B cell (primary cell): ENCODE results near the gene UAP1L1. TPM values are rescaled to one million over a fixed set of nuclear protein-coding genes. Genes with fewer than 3 reads are reported as not detected.

Experiments used
- ATAC-seq: fragments of 200-7000 bp; cut with Tn5 transposase; one replicate; pipeline ENCODE4 v1.10.0; 2021; ENCODE audit warnings: low read depth, mild to moderate bottlenecking, moderate number of reproducible peaks, moderate library complexity
- CTCF ChIA-PET: fragments of 350-600 bp; sonication (Branson Sonifier 250); formaldehyde crosslinking; loops from one replicate; lab custom pipeline; 2021; ENCODE audit warnings: antibody characterized with exemption, inconsistent platforms; lab: Charles Lee
- POLR2A ChIA-PET: fragments of 350-600 bp; sonication (Branson Sonifier 250); formaldehyde crosslinking; loops from one replicate; lab custom pipeline; 2021; ENCODE audit warnings: antibody characterized with exemption; lab: Charles Lee
- DNase-seq: peaks from one replicate; pipeline ENCODE4 v3.0.0; 2013
- H2AFZ ChIP-seq: 2 replicates; pipeline ENCODE4 v1.6.1; 2012; ENCODE audit warnings: mild to moderate bottlenecking, low read depth, low read length; ENCODE audit not compliant: insufficient read depth, poor library complexity, severe bottlenecking
- H3K27ac ChIP-seq, 2 donors: 1 replicate in 1 of 2; 2 replicates in 1 of 2; pipeline ENCODE4 v1.5.1; 2012 to 2013; ENCODE audit warnings: low read length in 2 of 2, mild to moderate bottlenecking in 2 of 2, moderate library complexity in 1 of 2
- H3K27me3 ChIP-seq, 4 experiments: fragments of 200-600 bp in 1 of 4; sonication (generic) in 1 of 4; replicated peaks in 1 of 4; 1 replicate in 2 of 4; 2 replicates in 2 of 4; pipeline versions ENCODE4 v1.6.1 to v1.7.0; 2013 to 2016; ENCODE audit warnings: low read length in 3 of 4, mild to moderate bottlenecking in 2 of 4, mixed read lengths in 1 of 4, moderate library complexity in 1 of 4; ENCODE audit not compliant: insufficient read depth in 4 of 4, control insufficient read depth in 3 of 4; ENCODE audit errors: control extremely low read depth in 1 of 4
- H3K36me3 ChIP-seq, 2 experiments: replicated peaks in 1 of 2; 1 replicate in 1 of 2; 2 replicates in 1 of 2; pipeline versions ENCODE4 v1.6.1 to v1.7.1; 2013; ENCODE audit warnings: low read length in 1 of 2; ENCODE audit not compliant: insufficient read depth in 2 of 2, control insufficient read depth in 1 of 2; ENCODE audit errors: control extremely low read depth in 1 of 2, extremely low read depth in 1 of 2
- H3K4me1 ChIP-seq, 2 donors: fragments of 200-600 bp in 1 of 2; sonication (generic) in 1 of 2; 1 replicate in 1 of 2; 2 replicates in 1 of 2; pipeline versions ENCODE4 v1.5.1 to v1.6.1; 2013 to 2017; ENCODE audit warnings: low read length in 2 of 2; ENCODE audit not compliant: control insufficient read depth in 2 of 2, insufficient read depth in 2 of 2
- H3K4me2 ChIP-seq: replicated peaks from 2 replicates; pipeline ENCODE3; 2012; ENCODE audit warnings: mild to moderate bottlenecking, low read depth, low read length; ENCODE audit not compliant: poor library complexity, severe bottlenecking
- H3K4me3 ChIP-seq, 5 experiments: fragments of 200-600 bp in 1 of 5; sonication (generic) in 1 of 5; 1 replicate in 3 of 5; 2 replicates in 2 of 5; pipeline versions ENCODE4 v1.5.1 to v1.7.0; 2011 to 2016; ENCODE audit warnings: low read length in 4 of 5, mild to moderate bottlenecking in 4 of 5, low read depth in 2 of 5, control low read depth in 1 of 5, moderate library complexity in 1 of 5; ENCODE audit not compliant: insufficient read depth in 1 of 5; ENCODE audit errors: control extremely low read depth in 1 of 5, extremely low read depth in 1 of 5
- H3K79me2 ChIP-seq: fragments of 200-600 bp; sonication (generic); one replicate; pipeline ENCODE4 v1.6.0; 2016; ENCODE audit warnings: low read length; ENCODE audit not compliant: control insufficient read depth, insufficient read depth
- H3K9ac ChIP-seq: fragments of 200-600 bp; sonication (generic); 2 replicates; pipeline ENCODE4 v1.6.1; 2017; ENCODE audit warnings: mild to moderate bottlenecking, low read length, moderate library complexity
- H3K9me3 ChIP-seq, 3 donors: one replicate each; pipeline versions ENCODE4 v1.6.1 to v1.7.1; 2013; ENCODE audit warnings: low read length in 2 of 3; ENCODE audit not compliant: control insufficient read depth in 2 of 3, insufficient read depth in 1 of 3; ENCODE audit errors: control extremely low read depth in 1 of 3
- H4K20me1 ChIP-seq: 2 replicates; pipeline ENCODE4 v1.6.0; 2012; ENCODE audit warnings: mild to moderate bottlenecking, low read length; ENCODE audit not compliant: insufficient read depth, control insufficient read depth, poor library complexity, severe bottlenecking
- H3K27ac Mint-ChIP-seq: one replicate; pipeline ENCODE4 v1.8.0; 2021; ENCODE audit warnings: mixed read lengths
- H3K27me3 Mint-ChIP-seq: one replicate; pipeline ENCODE4 v1.8.0; 2021; ENCODE audit warnings: mixed read lengths
- H3K4me1 Mint-ChIP-seq: one replicate; pipeline ENCODE4 v1.8.0; 2021; ENCODE audit warnings: mixed read lengths
- H3K4me3 Mint-ChIP-seq: one replicate; pipeline ENCODE4 v1.8.0; 2021; ENCODE audit warnings: mixed read lengths
- H3K9me3 Mint-ChIP-seq: one replicate; pipeline ENCODE4 v1.8.0; 2022; ENCODE audit warnings: mixed read lengths; ENCODE audit not compliant: insufficient read depth
- EZH2 ChIP-seq: IDR thresholded peaks from 2 replicates; pipeline ENCODE4 v1.6.1; 2012; ENCODE audit warnings: borderline replicate concordance, low read depth, mild to moderate bottlenecking, moderate library complexity, low read length; ENCODE audit not compliant: insufficient read depth, poor library complexity, severe bottlenecking
- WGBS: methylation state at CpG from one replicate; pipeline ENCODE4 v1.1.5; 2013; ENCODE audit warnings: missing lambda C conversion rate; ENCODE audit not compliant: insufficient coverage; 5-methylcytosine and 5-hydroxymethylcytosine counted together
- intact Hi-C: fragments of 100-400 bp; cut with micrococcal nuclease; formaldehyde crosslinking; loops from one replicate; pipeline ENCODE4 v1.10.0; 2022
- polyA plus RNA-seq: library from polyadenylated mRNA; depleted of rRNA; stranded (reverse); fragments of >200 nt; gene quantifications from 2 replicates; pipeline ENCODE4 v1.2.3, GENCODE V29; 2012
- total RNA-seq, 2 donors: library from RNA; stranded (reverse); fragments of 120-200 nt in 1 of 2; gene quantifications; 1 replicate in 1 of 2; 2 replicates in 1 of 2; pipeline versions ENCODE4 v1.2.3 to v1.2.4, GENCODE V29; 2013 to 2022
- TF ChIP-seq, protein P1 (sequence below): fragments of 200-600 bp; IDR thresholded peaks from one replicate; pipeline ENCODE4 v1.8.0; 2022; ENCODE audit warnings: antibody characterized with exemption, mild to moderate bottlenecking

Gene UAP1L1
- total and polyA plus RNA-seq, 2 donors (not counting 1 experiment from before 2014, with no cell fraction given): 29.1 to 47.6 TPM

DNA sequence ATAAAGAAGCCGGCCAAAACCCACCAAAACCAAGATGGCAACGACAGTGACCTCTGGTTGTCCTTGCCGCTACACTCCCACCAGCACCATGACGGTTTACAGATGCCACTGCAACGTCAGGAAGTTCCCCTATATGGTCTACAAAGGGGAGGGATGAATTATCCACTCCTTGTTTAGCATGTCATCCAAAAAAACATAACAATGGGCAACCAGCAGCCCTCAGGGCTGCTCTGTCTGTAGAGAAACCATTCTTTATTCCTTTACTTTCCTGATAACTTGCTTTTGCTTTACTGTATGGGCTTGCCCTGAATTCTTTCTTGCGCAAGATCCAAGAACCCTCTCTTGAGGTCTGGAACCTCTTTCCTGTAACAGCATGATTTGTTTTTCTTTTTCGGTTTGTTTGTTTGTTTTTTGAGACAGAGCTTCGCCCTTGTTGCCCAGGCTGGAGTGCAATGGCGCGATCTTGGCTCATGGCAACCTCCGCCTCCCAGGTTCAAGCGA lies 2.0 kb upstream of the UAP1L1 start:
- no peak overlapping the region for H3K4me3 Mint-ChIP-seq
- Histone ChIP-seq H3K27ac (no peak overlapping the region), H2AFZ (no peak overlapping the region), H3K4me1 (peaks cover 17 to 34% of the 10 kb centered on the region in 2 donors), H3K9me3 (no peaks in the 10 kb centered on the region), H3K9ac (no peak overlapping the region), H4K20me1 (peaks cover 23% of the 10 kb centered on the region), H3K79me2 (peaks cover 12% of the 10 kb centered on the region), H3K4me3 (no peak overlapping the region), H3K36me3 (peaks cover 0 to 12% of the 10 kb centered on the region in 2 experiments), H3K27me3 (no peaks in the 10 kb centered on the region), H3K4me2 (no peak overlapping the region)
- no peaks in the 10 kb centered on the region for H3K9me3 Mint-ChIP-seq
- intact Hi-C loops: no loop called here
- ATAC-seq (no peak), DNase-seq (peak; percentile 17)
- POLR2A ChIA-PET: interaction anchor here (0.5 to 1.0 kb wide), 2 partner anchors 12 to 173 kb away, joined by 3 to 5 read pairs; partner anchors contain the start of gene MAN1B1
- CTCF ChIA-PET: interaction anchor here (1.9 to 2.8 kb wide), 4 partner anchors 8 to 46 kb away, joined by 4 to 13 read pairs (median 11); partner anchors contain the start of genes MAN1B1 and NPDC1
- H3K27ac Mint-ChIP-seq: no peak overlapping the region
- TF ChIP-seq, protein P1, sequence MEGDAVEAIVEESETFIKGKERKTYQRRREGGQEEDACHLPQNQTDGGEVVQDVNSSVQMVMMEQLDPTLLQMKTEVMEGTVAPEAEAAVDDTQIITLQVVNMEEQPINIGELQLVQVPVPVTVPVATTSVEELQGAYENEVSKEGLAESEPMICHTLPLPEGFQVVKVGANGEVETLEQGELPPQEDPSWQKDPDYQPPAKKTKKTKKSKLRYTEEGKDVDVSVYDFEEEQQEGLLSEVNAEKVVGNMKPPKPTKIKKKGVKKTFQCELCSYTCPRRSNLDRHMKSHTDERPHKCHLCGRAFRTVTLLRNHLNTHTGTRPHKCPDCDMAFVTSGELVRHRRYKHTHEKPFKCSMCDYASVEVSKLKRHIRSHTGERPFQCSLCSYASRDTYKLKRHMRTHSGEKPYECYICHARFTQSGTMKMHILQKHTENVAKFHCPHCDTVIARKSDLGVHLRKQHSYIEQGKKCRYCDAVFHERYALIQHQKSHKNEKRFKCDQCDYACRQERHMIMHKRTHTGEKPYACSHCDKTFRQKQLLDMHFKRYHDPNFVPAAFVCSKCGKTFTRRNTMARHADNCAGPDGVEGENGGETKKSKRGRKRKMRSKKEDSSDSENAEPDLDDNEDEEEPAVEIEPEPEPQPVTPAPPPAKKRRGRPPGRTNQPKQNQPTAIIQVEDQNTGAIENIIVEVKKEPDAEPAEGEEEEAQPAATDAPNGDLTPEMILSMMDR: no peak
- TF ChIP-seq EZH2: no peak
- 100% methylated on average over 4 of the region's 12 CpGs for WGBS
- no peaks in the 10 kb centered on the region for H3K27me3 Mint-ChIP-seq
- peaks cover 31% of the 10 kb centered on the region for H3K4me1 Mint-ChIP-seq

- Histone ChIP-seq H2AFZ (peak overlapping the region; percentile 69), H3K9me3 (no peaks in the 10 kb centered on the region), H3K4me2 (peak overlapping the region; percentile 96)
These were observed 694 bp upstream of the UAP1L1 start for GRCh38 chr9:137076636-137077009.

More at GRCh38 chr9:137076636-137077009, 694 bp upstream of the UAP1L1 start:
- H3K79me2 ChIP-seq: peaks cover 12% of the 10 kb centered on the region
- H4K20me1 ChIP-seq: peaks cover 26% of the 10 kb centered on the region
- DNase-seq (no peak), ATAC-seq (no peak)
- peaks cover 0 to 21% of the 10 kb centered on the region in 2 experiments for H3K36me3 ChIP-seq
- H3K27ac ChIP-seq: peak overlapping the region in 1 of 2 donors; percentile 65
- H3K4me1 ChIP-seq: peaks cover 11 to 23% of the 10 kb centered on the region in 2 donors
- H3K27me3 Mint-ChIP-seq: no peaks in the 10 kb centered on the region
- ChIA-PET CTCF (interaction anchor here (1.0 to 2.8 kb wide), 6 partner anchors 9 to 41 kb away, joined by 3 to 13 read pairs (median 7); partner anchors contain the start of genes MAN1B1 and NPDC1), POLR2A (interaction anchor here (0.5 to 2.0 kb wide), 5 partner anchors 8 to 293 kb away, joined by 3 to 17 read pairs (median 6); partner anchors contain the start of gene MAN1B1)
- H3K27ac Mint-ChIP-seq: peak overlapping the region; percentile 80
- no peaks in the 10 kb centered on the region for H3K27me3 ChIP-seq
- H3K9me3 Mint-ChIP-seq: no peaks in the 10 kb centered on the region
- 71% methylated on average over 13 of the region's 15 CpGs for WGBS
- H3K4me1 Mint-ChIP-seq: peaks cover 19% of the 10 kb centered on the region
- intact Hi-C loops: loop anchor here (1.0 kb wide), 1 partner anchor 10 kb away; the partner anchor contains the start of gene MAN1B1
- TF ChIP-seq, protein P1: no peak
- no peak for TF ChIP-seq EZH2
- H3K9ac ChIP-seq: peak overlapping the region; percentile 53
- peak overlapping the region; percentile 78 for H3K4me3 Mint-ChIP-seq
- H3K4me3 ChIP-seq: peak overlapping the region in 4 of 5 experiments; percentile 25 to 52 (median 39)
